Small intestine (tissue), 7 donors: ENCODE data around the gene RASGRP2. TPM values are rescaled to one million over a fixed set of nuclear protein-coding genes. Genes with fewer than 3 reads are reported as not detected.
A peak's percentile ranks its signal among the peaks of the same experiment; 100 is the strongest.

Source experiments
- DNase-seq, 2 donors: peaks; one replicate each; pipeline versions ENCODE4 v3.0.0 to v3.0.0-alpha.2; 2013
- FAIRE-seq: peaks from 2 replicates; lab custom pipeline; 2012; peaks lifted over from hg19 to GRCh38; lab: Jason Lieb, UNC
- H3K27ac ChIP-seq, 3 donors: one replicate each; pipeline ENCODE4 v1.5.1; 2013; ENCODE audit warnings: low read length in 2 of 3, mild to moderate bottlenecking in 2 of 3, control low read depth in 1 of 3, inconsistent platforms in 1 of 3, low read depth in 1 of 3, moderate library complexity in 1 of 3
- H3K27me3 ChIP-seq, 3 donors: one replicate each; pipeline ENCODE4 v1.6.1; 2013; ENCODE audit warnings: low read length in 3 of 3, inconsistent platforms in 1 of 3; ENCODE audit not compliant: control insufficient read depth in 3 of 3, insufficient read depth in 3 of 3
- H3K36me3 ChIP-seq, 3 donors: one replicate each; pipeline ENCODE4 v1.6.1; 2013; ENCODE audit warnings: low read length in 3 of 3, inconsistent platforms in 1 of 3, low read depth in 1 of 3, mild to moderate bottlenecking in 1 of 3, moderate library complexity in 1 of 3; ENCODE audit not compliant: control insufficient read depth in 3 of 3, insufficient read depth in 2 of 3
- H3K4me1 ChIP-seq, 3 donors: one replicate each; pipeline ENCODE4 v1.6.1; 2013; ENCODE audit warnings: low read length in 2 of 3, inconsistent platforms in 1 of 3, low read depth in 1 of 3, mild to moderate bottlenecking in 1 of 3, moderate library complexity in 1 of 3; ENCODE audit not compliant: control insufficient read depth in 3 of 3, insufficient read depth in 2 of 3
- H3K4me3 ChIP-seq, 3 donors: one replicate each; pipeline ENCODE4 v1.5.1; 2013; ENCODE audit warnings: low read length in 3 of 3, control low read depth in 1 of 3, inconsistent platforms in 1 of 3, low read depth in 1 of 3, mild to moderate bottlenecking in 1 of 3, moderate library complexity in 1 of 3
- H3K9me3 ChIP-seq, 2 donors: one replicate each; pipeline ENCODE4 v1.6.1; 2013; ENCODE audit warnings: low read depth in 1 of 2, low read length in 1 of 2; ENCODE audit not compliant: control insufficient read depth in 2 of 2, insufficient read depth in 1 of 2
- WGBS, 3 donors: extraction: QIAGEN DNeasy Blood & Tissue Kit; methylation state at CpG; one replicate each; pipeline ENCODE4 v1.1.7; 2013; 5-methylcytosine and 5-hydroxymethylcytosine counted together
- polyA plus RNA-seq, 4 donors: library from polyadenylated mRNA; stranded (reverse) in 3 of 4; unstranded in 1 of 4; fragments of 200-250 nt in 3 of 4; fragments of 120-200 nt in 1 of 4; gene quantifications; one replicate each; pipeline versions ENCODE4 v1.2.1 to v1.2.3, GENCODE V29; 2013
- donor health status: healthy with polysubstance abuse.
- donor health status: control.
- donor health status: control.
- donor health status: Bipolar disorder and iron deficiency.
- donor health status: healthy.

RASGRP2 gene
- polyA plus RNA-seq, 4 donors: 2.9 to 14.6 (median 4.1) TPM

- no peak for DNase-seq
- no peak overlapping the region for H3K27ac ChIP-seq
- peaks cover 0 to 4% (median 2%) of the 10 kb centered on the region in 3 donors for H3K4me1 ChIP-seq
Observed at GRCh38 chr11:64762277-64762673, 18.3 kb upstream of the RASGRP2 start.

DNA sequence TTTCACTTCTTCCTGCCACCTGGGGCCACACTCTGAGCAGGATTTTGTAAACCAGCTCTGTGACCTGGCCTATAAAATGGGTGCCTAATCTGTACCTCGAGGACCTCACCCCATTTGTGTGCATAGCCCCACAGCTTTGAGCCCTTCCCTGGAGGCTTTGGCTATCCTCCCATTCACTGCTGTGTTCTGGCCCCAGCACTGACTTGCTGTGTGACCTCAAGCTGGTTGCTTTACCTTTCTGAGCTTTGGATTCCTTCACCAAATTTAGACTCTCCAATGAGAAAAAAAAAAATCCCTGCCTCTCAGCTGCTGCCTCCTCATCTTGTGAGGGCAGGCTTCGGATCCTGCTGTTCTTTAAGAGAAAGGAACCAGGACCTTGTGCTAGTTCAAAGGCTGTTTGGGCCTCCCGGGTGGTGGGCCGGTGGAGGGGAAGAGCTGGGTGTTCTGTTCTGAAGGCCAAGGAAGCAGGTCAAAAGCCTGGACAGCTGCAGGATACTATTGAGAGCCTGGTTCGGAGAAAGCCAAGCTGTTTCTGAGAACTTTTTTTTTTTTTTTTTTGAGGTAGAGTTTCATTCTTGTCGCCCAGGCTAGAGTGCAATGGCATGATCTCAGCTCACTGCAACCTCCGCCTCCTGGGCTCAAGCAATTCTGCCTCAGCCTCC, 16.9 kb upstream of the RASGRP2 start:
- DNase-seq (no peak), FAIRE-seq (no peak)
- peak overlapping the region in 1 of 3 donors; percentile 24 for H3K27ac ChIP-seq
- no peaks in the 10 kb centered on the region for H3K27me3 ChIP-seq
- H3K4me3 ChIP-seq: no peak overlapping the region
- peaks cover 0 to 4% (median 2%) of the 10 kb centered on the region in 3 donors for H3K4me1 ChIP-seq
- no peaks in the 10 kb centered on the region for H3K9me3 ChIP-seq
- peaks cover 4 to 49% (median 11%) of the 10 kb centered on the region in 3 donors for H3K36me3 ChIP-seq
- 55 to 62% (median 57%) methylated on average over 7 of the region's 7 CpGs for WGBS, 3 donors

More at GRCh38 chr11:64762277-64762673, 18.3 kb upstream of the RASGRP2 start:
- Histone ChIP-seq H3K4me3 (no peak overlapping the region), H3K27me3 (no peaks in the 10 kb centered on the region), H3K9me3 (no peaks in the 10 kb centered on the region), H3K36me3 (peaks cover 16 to 62% (median 20%) of the 10 kb centered on the region in 3 donors)
- 68 to 71% (median 70%) methylated on average over 5 of the region's 5 CpGs for WGBS, 3 donors
- no peak for FAIRE-seq

GRCh38 chr11:64759722-64760719, 16.1 kb upstream of the RASGRP2 start, which contains the start of gene PYGM:
TSS of gene PYGM (minus strand) at chr11:64759974. CDS start at chr11:64759898, 76 bp downstream.
- FAIRE-seq (no peak), DNase-seq (no peak)
- no peaks in the 10 kb centered on the region for H3K27me3 ChIP-seq
- peak within 1 kb of the TSS in 1 of 3 donors; percentile 24 for H3K27ac ChIP-seq
- H3K9me3 ChIP-seq: no peaks in the 10 kb centered on the region
- H3K36me3 ChIP-seq: peaks cover 0 to 40% (median 3%) of the 10 kb centered on the region in 3 donors
- H3K4me3 ChIP-seq: no peak within 1 kb of the TSS
- peaks cover 0 to 4% (median 0%) of the 10 kb centered on the region in 3 donors for H3K4me1 ChIP-seq
- 59 to 65% (median 65%) methylated on average over 24 of the region's 24 CpGs for WGBS, 3 donors

DNA sequence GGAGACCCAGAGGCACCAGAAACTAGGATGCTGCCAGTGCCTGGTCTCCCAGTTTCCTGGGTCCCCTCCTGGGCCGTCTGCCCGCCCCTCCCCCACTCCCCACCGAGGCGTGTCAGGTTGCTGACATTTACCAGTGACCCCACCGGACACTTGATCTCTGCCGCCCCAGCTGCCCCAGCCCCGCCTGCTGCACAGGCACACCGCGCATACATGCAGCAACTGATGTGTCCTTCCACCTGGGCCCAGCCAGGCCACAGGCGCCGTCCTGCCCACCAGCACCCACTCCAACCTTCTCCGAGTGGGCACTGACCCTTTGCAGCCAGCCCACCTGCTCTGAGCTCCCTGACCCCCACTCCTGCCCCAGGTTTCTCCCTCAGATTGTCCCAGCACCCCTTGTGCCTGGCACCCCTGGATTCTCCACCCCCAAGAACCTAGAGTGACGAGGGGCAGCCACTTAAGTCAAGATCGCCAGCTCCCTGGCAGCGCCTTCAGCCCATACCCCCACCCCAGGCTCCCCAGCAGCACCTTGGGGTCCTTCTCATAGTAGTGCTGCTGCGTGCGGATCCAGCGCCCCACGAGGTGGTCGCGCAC, 15.3 kb upstream of the RASGRP2 start:
- H3K9me3 ChIP-seq: no peaks in the 10 kb centered on the region
- FAIRE-seq (no peak), DNase-seq (no peak)
- H3K27me3 ChIP-seq: no peaks in the 10 kb centered on the region
- WGBS, 3 donors: 67 to 80% (median 78%) methylated on average over 17 to 21 of the region's 21 CpGs
- no peak overlapping the region for H3K4me3 ChIP-seq
- peaks cover 0 to 33% (median 1%) of the 10 kb centered on the region in 3 donors for H3K36me3 ChIP-seq
- no peak overlapping the region for H3K27ac ChIP-seq
- peaks cover 0 to 4% (median 0%) of the 10 kb centered on the region in 3 donors for H3K4me1 ChIP-seq

- FAIRE-seq: no peak
- no peak for DNase-seq
- H3K27ac ChIP-seq: no peak overlapping the region
- H3K36me3 ChIP-seq: peaks cover 0 to 25% (median 0%) of the 10 kb centered on the region in 3 donors
- H3K9me3 ChIP-seq: no peaks in the 10 kb centered on the region
- WGBS, 3 donors: 85 to 88% (median 88%) methylated on average over 14 to 15 of the region's 15 CpGs
- H3K4me3 ChIP-seq: no peak overlapping the region
- H3K27me3 ChIP-seq: no peaks in the 10 kb centered on the region
- peaks cover 0 to 4% (median 0%) of the 10 kb centered on the region in 3 donors for H3K4me1 ChIP-seq
Observed at GRCh38 chr11:64758330-64759079, 14.6 kb upstream of the RASGRP2 start.

- H3K27me3 ChIP-seq: no peaks in the 10 kb centered on the region
- DNase-seq (no peak), FAIRE-seq (no peak)
- H3K36me3 ChIP-seq: peaks cover 0 to 18% (median 0%) of the 10 kb centered on the region in 3 donors
- WGBS, 3 donors: 83 to 88% (median 87%) methylated on average over 19 of the region's 19 CpGs
- no peak overlapping the region for H3K4me3 ChIP-seq
- no peaks in the 10 kb centered on the region for H3K9me3 ChIP-seq
- H3K27ac ChIP-seq: no peak overlapping the region
- peaks cover 0 to 4% (median 0%) of the 10 kb centered on the region in 3 donors for H3K4me1 ChIP-seq
Observed at GRCh38 chr11:64757549-64758329, 13.8 kb upstream of the RASGRP2 start.

- FAIRE-seq (no peak), DNase-seq (no peak)
- Histone ChIP-seq H3K27me3 (no peaks in the 10 kb centered on the region), H3K4me3 (no peak overlapping the region), H3K4me1 (peaks cover 0 to 4% (median 0%) of the 10 kb centered on the region in 3 donors), H3K9me3 (no peaks in the 10 kb centered on the region), H3K27ac (no peak overlapping the region), H3K36me3 (peaks cover 0 to 9% (median 0%) of the 10 kb centered on the region in 3 donors)
- WGBS, 3 donors: 64 to 82% (median 73%) methylated on average over 13 of the region's 13 CpGs
Observed at GRCh38 chr11:64755681-64756361, 11.9 kb upstream of the RASGRP2 start.
